GM19023 (cell line): ENCODE data around the gene OR4C3.
"Not testable (repeated sequence)": the region's sequence is repeated elsewhere in the genome, so short reads cannot be mapped to it uniquely, and the experiment has no call there.

Experiments
- ATAC-seq: cut with Tn5 transposase; IDR thresholded peaks from one replicate; pipeline ENCODE4 v1.9.1; 2021; ENCODE audit warnings: mild to moderate bottlenecking, moderate library complexity; ENCODE audit not compliant: unreplicated experiment

The OR4C3 gene

GRCh38 chr11:48324620-48325019 lies at the start of gene OR4C3:
Gene OR4C3 (plus strand): TSS chr11:48324920. CDS start chr11:48325022, 102 bp downstream.
- ATAC-seq = not testable (repeated sequence)

GRCh38 chr11:48305923-48306322 lies 18.8 kb upstream of the OR4C3 start, which contains the start of gene OR4S1:
Gene OR4S1 (plus strand): TSS chr11:48306223. CDS start chr11:48306223, 0 bp downstream.
- ATAC-seq = no peak

GRCh38 chr11:48307760-48308386 lies 16.8 kb upstream of the OR4C3 start:
- peak; percentile 87 for ATAC-seq

- ATAC-seq = not testable (repeated sequence)
Measured at GRCh38 chr11:48313590-48313989, 11.1 kb upstream of the OR4C3 start.

- not testable (repeated sequence) for ATAC-seq
Measured at GRCh38 chr11:48319813-48320212, 4.9 kb upstream of the OR4C3 start.

GRCh38 chr11:48341466-48341865 lies 16.7 kb downstream of the OR4C3 start:
- ATAC-seq = no peak

GRCh38 chr11:48342505-48342904 lies 17.8 kb downstream of the OR4C3 start:
- not testable (repeated sequence) for ATAC-seq

GRCh38 chr11:48346286-48346685 lies 21.6 kb downstream of the OR4C3 start:
- not testable (repeated sequence) for ATAC-seq

- no peak for ATAC-seq
Measured at GRCh38 chr11:48354013-48354412, 29.3 kb downstream of the OR4C3 start.

GRCh38 chr11:48354677-48355076 lies 30.0 kb downstream of the OR4C3 start:
- ATAC-seq = no peak

- not testable (repeated sequence) for ATAC-seq
Measured at GRCh38 chr11:48361289-48361688, 36.6 kb downstream of the OR4C3 start.

GRCh38 chr11:48366365-48366764 lies 41.6 kb downstream of the OR4C3 start, which contains the start of gene OR4C5:
Gene OR4C5 (minus strand): TSS chr11:48366465. CDS start chr11:48366465, 0 bp downstream.
- ATAC-seq = no peak
